HG02973 (cell line): ENCODE results near the gene LDAF1.
"Not testable (repeated sequence)": the region's sequence is repeated elsewhere in the genome, so short reads cannot be mapped to it uniquely, and the experiment has no call there.

ENCODE experiments used
- ATAC-seq: cut with Tn5 transposase; IDR thresholded peaks from one replicate; pipeline ENCODE4 v1.9.1; 2021; ENCODE audit warnings: moderate library complexity; ENCODE audit not compliant: unreplicated experiment

LDAF1 gene

DNA sequence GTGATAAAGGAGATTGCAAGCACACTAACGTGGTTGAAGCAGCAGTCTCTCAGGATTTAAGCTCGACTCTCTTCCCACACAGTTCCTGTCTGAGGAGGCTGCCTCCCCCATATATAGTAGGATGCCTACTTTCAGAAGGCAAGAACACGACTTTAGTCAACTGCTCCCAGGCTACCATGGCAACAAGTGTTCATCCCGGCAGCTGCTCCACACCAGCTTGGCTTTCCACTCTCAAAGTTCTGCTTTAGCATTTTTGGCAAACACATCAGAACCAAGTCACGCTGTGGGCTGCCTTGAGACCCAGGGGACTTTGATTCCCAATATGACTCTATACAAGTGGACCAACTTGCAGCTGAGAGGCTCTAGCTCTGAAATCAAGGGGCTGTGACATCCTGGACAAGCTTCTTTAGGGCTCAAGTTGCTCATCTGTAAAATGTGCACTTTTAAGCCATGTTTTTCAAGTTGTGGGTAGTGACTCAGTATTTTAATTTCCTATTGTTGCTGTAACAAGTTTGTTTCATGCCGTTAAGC lies 36.4 kb downstream of the LDAF1 start:
- ATAC-seq: no peak

- ATAC-seq: not testable (repeated sequence)
Observed at GRCh38 chr16:21195330-21195729, 36.9 kb downstream of the LDAF1 start.

GRCh38 chr16:21197112-21197511 lies 38.6 kb downstream of the LDAF1 start:
- no peak for ATAC-seq

- no peak for ATAC-seq
Observed at GRCh38 chr16:21197621-21198020, 39.1 kb downstream of the LDAF1 start.

- no peak for ATAC-seq
Observed at GRCh38 chr16:21199607-21200218, 41.2 kb downstream of the LDAF1 start.

DNA sequence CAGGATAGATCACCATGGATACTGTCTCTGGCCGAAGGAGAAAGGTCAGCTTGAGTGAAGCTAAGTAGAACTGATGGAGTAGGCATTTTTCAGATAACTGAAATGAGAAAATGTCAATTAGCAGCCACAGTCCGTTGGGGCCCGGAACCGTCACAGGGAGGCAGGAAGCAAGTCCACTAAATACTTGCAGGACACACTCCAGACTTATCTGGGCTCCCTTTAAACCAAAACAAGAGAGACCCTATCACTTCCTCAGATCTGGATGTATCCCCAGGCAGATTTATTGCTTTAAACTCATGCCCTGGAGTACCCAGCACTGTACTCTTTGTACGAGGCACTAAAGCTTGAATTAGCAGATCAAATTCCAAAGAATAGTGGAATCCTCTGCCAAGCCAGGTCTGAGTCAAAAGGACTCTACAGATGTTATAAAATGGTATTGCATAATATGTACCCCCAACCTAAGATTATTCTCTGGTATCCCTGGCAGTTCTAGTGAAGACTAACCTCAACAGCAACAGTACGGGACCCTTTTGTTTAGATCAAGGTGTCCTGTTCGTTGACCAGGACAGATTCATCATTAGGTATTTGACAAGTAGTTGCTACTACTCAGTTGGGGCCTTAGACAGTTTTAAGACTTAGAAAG lies 44.8 kb downstream of the LDAF1 start:
- ATAC-seq: no peak

DNA sequence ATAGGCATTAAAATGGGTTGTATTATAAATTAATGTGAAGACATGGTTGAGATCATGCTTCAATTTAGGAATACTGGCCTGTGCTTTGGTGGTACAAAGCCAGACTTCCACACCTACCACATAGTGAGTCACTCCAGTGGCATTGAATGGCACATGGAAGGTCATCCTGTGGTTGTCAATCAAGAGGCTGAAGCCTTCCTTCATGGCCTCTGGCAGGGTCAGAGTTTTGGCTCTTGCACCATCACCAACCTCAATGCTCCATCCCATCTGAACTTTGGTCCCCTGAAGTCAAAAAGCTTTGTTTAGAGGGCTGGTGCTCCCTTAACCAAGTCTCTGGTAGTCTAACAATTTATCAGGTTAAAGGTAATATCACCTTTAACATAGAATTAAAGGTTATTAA lies 46.8 kb downstream of the LDAF1 start:
- no peak for ATAC-seq

DNA sequence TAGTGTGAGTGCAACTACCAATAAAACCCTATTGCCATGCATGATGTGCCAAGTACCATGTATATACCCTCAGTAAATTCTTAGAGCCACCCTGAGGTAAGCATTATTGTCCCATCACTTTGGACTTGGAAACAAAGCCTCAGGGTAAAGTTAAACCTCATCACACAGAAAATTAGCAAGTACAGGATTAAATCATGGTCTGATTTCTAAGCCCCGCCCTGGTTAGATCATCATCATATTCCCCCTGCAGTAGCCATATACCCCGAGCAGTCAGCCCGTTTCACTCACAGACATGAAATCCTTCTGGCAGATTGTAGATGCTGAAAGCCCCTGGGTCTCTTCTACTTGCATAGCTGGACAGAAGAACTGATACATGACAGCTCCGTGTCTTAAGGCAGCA lies 48.1 kb downstream of the LDAF1 start:
- no peak for ATAC-seq

DNA sequence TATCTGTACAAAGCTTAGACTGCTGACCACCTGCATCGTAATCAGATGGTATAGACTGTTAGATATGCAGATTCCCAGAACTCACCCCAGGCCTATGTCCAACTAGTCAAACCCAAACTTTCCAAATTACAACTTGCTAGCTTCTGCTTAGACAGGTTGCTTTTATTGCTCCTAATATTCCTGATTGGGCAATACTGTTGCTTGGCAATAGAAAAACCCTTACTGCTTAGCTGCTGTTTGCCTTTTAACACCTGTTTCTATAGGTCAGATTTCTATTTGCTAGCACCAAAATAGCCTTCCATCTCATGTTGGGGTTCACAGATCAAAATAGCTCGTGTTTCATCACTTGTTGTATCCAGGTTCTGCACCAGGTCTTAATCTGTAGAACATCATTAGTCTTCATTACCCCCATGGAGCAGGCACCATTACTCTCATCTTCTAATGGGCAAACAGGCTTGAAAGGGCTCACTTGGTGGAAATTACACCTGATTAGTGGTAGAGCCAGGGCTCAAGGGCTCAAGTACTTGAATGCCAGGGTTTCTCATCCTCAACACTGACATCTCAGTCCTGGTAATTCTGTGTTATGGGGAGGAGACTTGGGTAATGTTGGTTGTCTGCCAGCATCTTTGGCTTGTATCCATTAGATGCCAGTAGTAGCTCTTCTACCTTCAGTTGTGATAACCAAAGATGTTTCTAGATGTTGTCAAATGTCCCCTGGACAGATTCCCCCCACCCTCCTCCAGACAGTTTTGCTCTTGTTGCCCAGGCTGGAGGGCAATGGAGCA lies 50.2 kb downstream of the LDAF1 start:
- ATAC-seq: no peak

GRCh38 chr16:21211486-21211885 lies 53.0 kb downstream of the LDAF1 start, which contains the start of gene ZP2:
Gene ZP2 (minus strand): TSS chr16:21211574. CDS start chr16:21211547, 27 bp downstream.
- no peak for ATAC-seq

DNA sequence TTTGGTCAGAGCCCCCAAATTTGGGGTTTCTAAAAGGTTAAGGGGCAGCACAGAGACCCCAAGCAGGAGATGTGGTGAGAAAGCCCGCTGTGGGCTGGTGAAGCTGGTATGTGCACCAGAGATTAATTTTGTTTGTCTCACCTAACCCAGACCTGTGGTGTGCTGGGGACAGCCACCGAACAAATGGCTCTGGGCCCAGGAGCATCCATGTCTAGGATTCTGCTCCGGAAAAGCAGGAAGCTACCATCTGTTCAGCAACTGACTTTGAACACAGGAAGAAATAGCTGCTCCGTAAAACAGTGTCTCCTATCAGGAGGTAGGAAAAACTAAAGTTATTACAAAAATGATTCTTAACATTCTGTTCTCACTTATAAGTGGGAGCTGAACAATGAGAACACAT lies 55.6 kb downstream of the LDAF1 start:
- no peak for ATAC-seq

GRCh38 chr16:21217121-21217520 lies 58.6 kb downstream of the LDAF1 start:
- ATAC-seq: no peak

DNA sequence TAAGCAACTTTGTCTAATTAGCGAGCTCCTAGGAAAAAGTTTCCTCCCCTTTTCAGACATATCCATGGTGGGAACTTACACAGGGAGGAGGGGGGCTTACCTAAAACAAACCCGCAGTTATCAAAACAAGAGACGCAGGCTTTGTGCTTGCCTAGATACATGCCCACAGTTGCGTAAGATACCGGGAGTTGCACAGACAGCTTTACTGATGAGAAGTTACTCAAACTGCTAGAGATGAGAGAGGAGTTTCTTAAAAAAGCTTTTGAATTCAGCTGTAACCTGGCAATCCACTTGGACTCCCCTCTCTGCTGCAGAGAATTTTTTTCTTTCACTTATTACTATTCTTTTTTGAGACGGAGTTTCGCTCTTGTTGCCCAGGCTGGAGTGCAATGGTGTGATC lies 59.7 kb downstream of the LDAF1 start:
- no peak for ATAC-seq

GRCh38 chr16:21219551-21219950 lies 61.1 kb downstream of the LDAF1 start:
- no peak for ATAC-seq

DNA sequence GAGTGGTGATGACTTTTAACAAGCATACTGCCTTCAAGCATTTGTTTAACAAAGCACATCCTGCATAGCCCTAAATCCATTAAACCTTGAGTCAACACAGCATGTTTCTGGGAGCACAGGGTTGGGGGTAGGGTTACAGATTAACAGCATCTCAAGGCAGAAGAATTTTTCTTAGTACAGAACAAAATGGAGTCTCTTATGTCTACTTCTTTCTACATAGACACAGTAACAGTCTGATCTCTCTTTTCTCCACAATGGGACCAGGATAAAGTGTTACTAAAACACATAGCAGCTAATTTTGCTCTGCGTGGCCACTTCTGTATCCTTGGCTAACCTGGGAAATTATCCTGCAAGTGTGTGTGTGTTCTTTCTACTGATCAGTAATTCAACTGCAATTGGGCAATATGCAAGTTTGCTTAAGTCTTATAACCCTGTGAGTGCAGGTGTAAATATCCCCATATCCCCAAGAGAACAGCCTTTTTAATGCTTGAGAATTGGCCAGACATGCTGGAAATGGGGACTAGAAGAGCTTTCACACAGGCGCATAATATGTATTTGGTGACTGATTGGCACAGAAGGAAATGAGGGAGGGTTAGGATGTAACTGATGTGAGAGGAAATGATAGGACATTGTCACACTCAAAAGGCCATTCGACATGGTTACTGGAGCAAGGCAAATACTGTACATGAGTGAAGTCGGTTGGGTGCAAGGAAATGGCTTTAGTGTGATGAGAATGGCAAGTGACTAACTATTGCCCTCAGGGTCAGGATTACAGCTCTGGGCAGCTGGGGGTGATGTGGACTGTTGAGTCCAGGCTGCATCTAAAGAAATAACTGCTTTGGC lies 64.2 kb downstream of the LDAF1 start:
- no peak for ATAC-seq

DNA sequence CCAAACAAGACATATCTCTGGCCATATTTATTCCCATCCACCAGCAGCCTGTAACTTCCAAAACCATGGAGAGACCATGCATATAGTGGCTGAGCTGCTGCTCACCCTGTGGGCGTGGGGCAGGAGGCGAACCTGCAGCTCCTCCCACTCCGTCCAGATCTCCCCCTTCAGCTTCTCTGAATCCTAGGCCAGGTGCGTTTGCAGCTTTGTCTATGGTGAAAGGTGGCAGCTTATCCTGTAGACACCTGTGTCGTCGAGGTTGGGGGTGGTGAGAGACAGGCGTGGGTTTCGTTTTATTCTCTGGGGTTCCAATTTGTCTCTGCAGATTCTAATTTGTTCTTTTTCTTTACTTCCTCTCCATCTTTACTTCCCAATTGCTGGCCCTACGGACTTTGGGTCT lies 65.3 kb downstream of the LDAF1 start:
- no peak for ATAC-seq

DNA sequence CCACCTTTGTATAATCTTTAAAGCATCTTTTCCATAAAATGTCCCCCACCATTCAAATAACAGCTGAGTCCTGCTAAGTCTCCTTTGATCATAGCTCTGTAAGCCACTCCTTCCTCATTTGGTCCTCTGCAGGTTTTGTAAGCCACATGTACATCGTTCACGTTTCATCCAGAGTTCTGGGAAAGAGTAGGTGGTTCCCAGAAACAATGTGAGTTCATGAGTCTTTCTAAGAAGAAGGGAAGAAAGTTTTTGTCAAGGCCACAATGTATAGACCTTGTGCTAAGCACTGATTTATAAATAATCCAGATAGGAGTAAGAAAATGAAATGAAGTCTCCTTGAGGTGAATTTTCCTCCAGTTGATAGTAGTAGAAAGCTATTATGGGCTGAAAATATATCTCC lies 66.3 kb downstream of the LDAF1 start:
- ATAC-seq: no peak

- ATAC-seq: no peak
Observed at GRCh38 chr16:21226749-21227148, 68.3 kb downstream of the LDAF1 start.

- ATAC-seq: no peak
Observed at GRCh38 chr16:21227866-21228265, 69.4 kb downstream of the LDAF1 start.

GRCh38 chr16:21228361-21228872 lies 69.9 kb downstream of the LDAF1 start:
- ATAC-seq: no peak
